AML-193 (cell line): ENCODE data around the gene SSU72.
"Not testable (repeated sequence)": the region's sequence is repeated elsewhere in the genome, so short reads cannot be mapped to it uniquely, and the experiment has no call there.

Source experiments
- DNase-seq, 2 experiments: peaks; one replicate each; lab custom pipeline; 2025; lab: John Stamatoyannopoulos, UW

SSU72 gene

DNA sequence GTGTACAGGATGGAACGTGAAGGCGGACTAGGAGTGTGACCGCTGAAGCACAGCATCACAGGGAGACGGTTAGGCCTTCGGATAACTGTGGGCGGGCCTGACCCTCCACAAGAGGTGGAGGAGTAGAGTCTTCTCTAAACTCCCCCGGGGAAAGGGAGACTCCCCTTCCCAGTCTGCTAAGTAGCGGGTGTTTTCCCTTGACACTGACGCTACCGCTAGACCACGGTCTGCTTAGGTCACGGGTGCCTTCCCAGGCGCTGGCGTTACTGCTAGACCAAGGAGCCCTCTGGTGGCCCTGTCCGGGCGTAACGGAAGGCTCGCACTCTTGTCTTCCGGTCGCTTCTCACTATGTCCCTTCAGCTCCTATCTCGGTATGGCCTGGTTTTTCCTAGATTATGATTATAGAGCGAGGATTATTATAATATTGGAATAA lies 69.3 kb downstream of the SSU72 start:
- peak; percentile 36 to 52 for DNase-seq

DNA sequence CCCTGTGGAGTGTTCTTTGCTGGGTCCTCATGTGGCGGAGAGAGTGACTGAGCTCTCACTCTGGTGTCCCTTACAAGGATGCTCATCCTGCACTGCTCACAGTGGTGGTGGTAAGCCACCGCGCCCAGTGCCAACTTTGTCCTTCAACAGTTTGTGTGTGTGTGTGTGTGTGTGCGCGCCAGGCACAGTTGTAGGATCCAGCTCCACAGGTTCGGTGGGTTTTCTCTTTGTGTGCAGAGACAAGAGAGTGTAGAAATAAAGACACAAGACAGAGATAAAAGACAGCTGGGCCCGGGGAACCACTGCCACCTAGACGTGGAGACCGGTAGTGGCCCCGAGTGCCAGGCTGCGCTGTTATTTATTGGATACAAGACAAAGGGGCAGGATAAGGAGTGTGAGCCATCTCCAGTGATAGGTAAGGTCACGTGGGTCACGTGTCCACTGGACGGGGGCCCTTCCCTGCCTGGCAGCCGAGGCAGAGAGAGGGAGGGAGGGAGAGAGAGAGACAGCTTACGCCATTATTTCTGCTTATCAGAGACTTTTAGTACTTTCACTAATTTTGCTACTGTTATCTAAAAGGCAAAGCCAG lies 69.8 kb downstream of the SSU72 start:
- peak; percentile 66 to 67 for DNase-seq

DNA sequence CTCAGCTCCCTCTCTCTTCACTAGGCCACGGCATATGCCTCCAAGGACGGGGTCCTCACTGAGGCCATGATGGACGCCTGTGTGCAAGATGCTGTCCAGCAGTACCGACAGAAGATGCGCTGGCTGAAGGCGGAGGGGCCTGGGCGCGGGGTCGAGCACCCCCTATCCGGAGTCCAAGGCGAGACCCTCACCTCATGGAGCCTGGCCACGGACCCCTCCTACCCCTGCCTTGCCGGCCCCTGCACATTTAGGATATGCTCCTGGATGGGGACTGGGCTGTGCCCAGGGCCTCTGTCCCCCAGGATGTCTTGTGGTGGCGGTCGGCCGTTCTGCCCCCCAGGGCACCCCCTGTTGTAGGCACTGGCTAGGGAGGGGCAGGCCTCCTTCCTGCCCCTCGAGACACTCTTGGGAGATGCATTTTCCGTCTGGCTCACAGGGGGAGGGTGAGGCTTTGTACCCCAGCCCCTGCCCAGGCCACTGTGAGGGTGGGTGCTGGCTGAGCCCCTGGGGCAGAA lies 79.1 kb downstream of the SSU72 start:
- DNase-seq: not testable (repeated sequence)

DNA sequence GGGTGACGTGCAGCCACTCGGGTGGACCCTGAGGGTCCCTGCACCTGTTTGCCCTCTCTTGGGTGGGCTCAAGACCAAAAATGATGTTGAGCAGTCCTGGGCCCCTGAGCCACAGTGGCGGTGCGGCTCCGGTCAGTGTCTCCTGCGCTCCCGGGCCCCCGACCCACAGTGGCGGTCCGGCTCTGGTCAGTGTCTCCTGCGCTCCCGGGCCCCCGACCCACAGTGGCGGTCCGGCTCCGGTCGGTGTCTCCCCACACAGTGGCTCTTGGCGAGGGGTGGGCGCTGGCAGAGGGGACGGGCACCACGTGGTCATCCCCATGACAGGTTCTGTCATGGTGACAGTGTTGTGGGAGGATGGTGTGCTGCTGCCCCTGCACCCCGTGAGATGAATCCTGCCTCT lies 80.4 kb downstream of the SSU72 start:
- not testable (repeated sequence) for DNase-seq
